Measurements from ENCODE around the gene CCDC88C. TPM values are rescaled to one million over a fixed set of nuclear protein-coding genes. Genes with fewer than 3 reads are reported as not detected.

The CCDC88C gene
- total RNA-seq, 3 donors from 2014 or later, result 50.3 to 60.2 (median 58.2) TPM

GRCh38 chr14:91297081-91297711, 120.4 kb downstream of the CCDC88C start:
- ATAC-seq (no peak), DNase-seq (no peak)
- Mint-ChIP-seq H3K4me1 (ENCODE audit: low read depth) (peaks cover 28% of the 10 kb centered on the region), H3K9me3 (no peaks in the 10 kb centered on the region), H3K36me3 (ENCODE audit: insufficient read depth) (peaks cover 55% of the 10 kb centered on the region), H3K27me3 (ENCODE audit: low read depth) (no peaks in the 10 kb centered on the region), H3K4me3 (no peak overlapping the region)

DNA sequence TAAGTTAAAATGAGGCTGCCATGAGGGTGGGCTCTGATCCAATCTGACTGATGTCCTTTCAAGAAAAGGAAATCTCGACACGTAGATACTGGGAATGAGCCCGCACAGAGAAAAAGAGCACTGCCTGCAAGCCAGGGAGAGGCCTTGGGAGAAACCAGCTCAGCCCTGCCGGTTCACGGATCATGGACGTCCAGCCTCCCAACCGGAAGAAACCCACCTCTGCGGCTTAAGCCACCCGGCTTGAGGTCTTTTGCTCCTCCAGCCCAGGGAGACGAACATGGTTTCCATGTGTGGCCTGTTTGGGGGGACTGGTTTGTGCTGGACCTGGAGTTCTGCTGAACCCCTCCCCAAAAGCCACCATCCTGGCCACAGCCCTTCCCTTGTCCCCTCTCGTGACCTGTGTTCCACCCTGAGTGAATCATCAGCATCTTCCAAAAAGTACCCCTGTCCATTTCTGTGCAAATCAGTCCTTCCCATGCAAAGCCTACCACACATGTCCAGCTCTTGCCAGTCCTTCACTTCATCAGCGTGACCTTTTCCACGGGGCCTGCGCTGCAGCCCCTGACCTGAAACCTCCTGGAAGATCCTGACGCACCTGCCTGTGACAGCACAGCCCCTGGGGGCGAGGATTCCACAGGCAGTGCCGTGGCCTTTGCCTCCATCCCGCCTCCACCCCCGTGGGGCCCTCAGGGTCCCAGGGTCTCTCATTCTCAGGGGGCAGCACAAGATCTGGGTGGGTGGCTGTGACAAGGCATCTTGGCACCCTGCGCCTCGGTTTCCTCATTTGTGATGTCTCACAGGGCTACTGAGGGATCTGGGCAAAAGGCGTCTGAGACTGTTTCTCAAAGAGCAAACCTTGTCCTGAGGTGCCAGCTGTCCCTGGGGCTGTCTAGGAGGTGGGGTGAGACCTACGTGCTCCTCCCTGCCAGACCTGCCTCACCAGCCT, 121.5 kb downstream of the CCDC88C start:
- no peaks in the 10 kb centered on the region for H3K9me3 Mint-ChIP-seq
- no peak for ATAC-seq
- H3K27me3 Mint-ChIP-seq (ENCODE audit: low read depth), result no peaks in the 10 kb centered on the region
- no peak for DNase-seq
- peaks cover 18% of the 10 kb centered on the region for H3K4me1 Mint-ChIP-seq (ENCODE audit: low read depth)
- peaks cover 47% of the 10 kb centered on the region for H3K36me3 Mint-ChIP-seq (ENCODE audit: insufficient read depth)
- H3K4me3 Mint-ChIP-seq, result no peak overlapping the region

- Mint-ChIP-seq H3K9me3 (no peaks in the 10 kb centered on the region), H3K4me3 (no peak overlapping the region), H3K4me1 (ENCODE audit: low read depth) (peaks cover 12% of the 10 kb centered on the region), H3K36me3 (ENCODE audit: insufficient read depth) (peaks cover 40% of the 10 kb centered on the region), H3K27me3 (ENCODE audit: low read depth) (no peaks in the 10 kb centered on the region)
- no peak for ATAC-seq
- DNase-seq, result no peak
Observed at GRCh38 chr14:91295276-91295845, 122.3 kb downstream of the CCDC88C start.

DNA sequence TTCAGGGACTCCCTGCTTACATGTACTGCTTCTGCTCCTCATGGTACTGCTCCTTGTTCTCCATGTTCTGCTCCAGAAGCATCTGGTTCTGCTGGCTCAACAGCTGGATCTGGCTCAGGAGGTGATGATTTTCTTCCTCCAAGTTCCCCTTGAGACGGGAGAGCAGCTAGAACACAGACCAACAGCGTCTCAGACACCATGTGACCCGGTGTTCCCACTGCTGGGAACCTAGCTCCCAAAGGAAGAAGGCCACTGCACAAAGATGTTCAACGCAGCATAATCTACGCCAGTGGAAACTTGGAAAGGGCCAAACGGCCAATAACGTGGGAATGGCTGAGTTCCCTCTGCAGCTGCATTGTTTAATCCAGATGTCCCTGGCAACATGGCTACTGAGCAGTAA, 123.5 kb downstream of the CCDC88C start:
- DNase-seq, result no peak
- Mint-ChIP-seq H3K4me1 (ENCODE audit: low read depth) (peaks cover 7% of the 10 kb centered on the region), H3K27me3 (ENCODE audit: low read depth) (no peaks in the 10 kb centered on the region), H3K4me3 (no peak overlapping the region), H3K36me3 (ENCODE audit: insufficient read depth) (peaks cover 40% of the 10 kb centered on the region), H3K9me3 (no peaks in the 10 kb centered on the region)
- no peak for ATAC-seq

GRCh38 chr14:91293281-91293680, 124.3 kb downstream of the CCDC88C start:
- peaks cover 37% of the 10 kb centered on the region for H3K36me3 Mint-ChIP-seq (ENCODE audit: insufficient read depth)
- H3K4me1 Mint-ChIP-seq (ENCODE audit: low read depth), result peaks cover 3% of the 10 kb centered on the region
- H3K27me3 Mint-ChIP-seq (ENCODE audit: low read depth), result no peaks in the 10 kb centered on the region
- H3K4me3 Mint-ChIP-seq, result no peak overlapping the region
- DNase-seq (no peak), ATAC-seq (no peak)
- no peaks in the 10 kb centered on the region for H3K9me3 Mint-ChIP-seq

GRCh38 chr14:91292491-91292890, 125.1 kb downstream of the CCDC88C start:
- Mint-ChIP-seq H3K36me3 (ENCODE audit: insufficient read depth) (peaks cover 40% of the 10 kb centered on the region), H3K9me3 (no peaks in the 10 kb centered on the region), H3K4me1 (ENCODE audit: low read depth) (peaks cover 3% of the 10 kb centered on the region), H3K4me3 (no peak overlapping the region), H3K27me3 (ENCODE audit: low read depth) (no peaks in the 10 kb centered on the region)
- no peak for ATAC-seq
- no peak for DNase-seq

- Mint-ChIP-seq H3K4me3 (no peak overlapping the region), H3K36me3 (ENCODE audit: insufficient read depth) (peaks cover 40% of the 10 kb centered on the region), H3K27me3 (ENCODE audit: low read depth) (no peaks in the 10 kb centered on the region), H3K9me3 (no peaks in the 10 kb centered on the region), H3K4me1 (ENCODE audit: low read depth) (peaks cover 3% of the 10 kb centered on the region)
- DNase-seq, result no peak
- ATAC-seq, result no peak
Observed at GRCh38 chr14:91291786-91292405, 125.7 kb downstream of the CCDC88C start.

DNA sequence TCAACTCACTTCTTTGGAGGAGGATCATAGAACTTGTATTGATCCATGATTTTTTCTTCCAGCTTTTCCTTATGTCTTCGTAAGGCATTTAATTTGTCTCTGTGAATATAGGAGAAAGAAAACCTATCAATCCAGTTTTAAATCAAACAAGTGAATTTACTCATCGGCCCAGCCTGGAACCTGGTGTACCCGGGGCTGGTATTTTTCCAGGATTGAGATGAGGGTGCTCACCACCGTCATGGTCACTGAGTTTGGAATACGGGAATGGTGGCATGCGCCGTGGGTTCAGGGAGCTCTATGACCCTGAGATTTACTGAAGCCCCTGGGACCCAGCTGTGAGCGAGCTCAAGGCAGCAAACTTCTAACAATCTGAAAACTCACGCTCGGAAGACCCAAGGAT, 126.6 kb downstream of the CCDC88C start:
- ATAC-seq, result no peak
- H3K36me3 Mint-ChIP-seq (ENCODE audit: insufficient read depth), result peaks cover 38% of the 10 kb centered on the region
- H3K9me3 Mint-ChIP-seq, result no peaks in the 10 kb centered on the region
- H3K4me3 Mint-ChIP-seq, result no peak overlapping the region
- peaks cover 9% of the 10 kb centered on the region for H3K4me1 Mint-ChIP-seq (ENCODE audit: low read depth)
- H3K27me3 Mint-ChIP-seq (ENCODE audit: low read depth), result no peaks in the 10 kb centered on the region
- no peak for DNase-seq

GRCh38 chr14:91289464-91289863, 128.2 kb downstream of the CCDC88C start:
- no peak for DNase-seq
- H3K27me3 Mint-ChIP-seq (ENCODE audit: low read depth), result no peaks in the 10 kb centered on the region
- H3K4me1 Mint-ChIP-seq (ENCODE audit: low read depth), result peaks cover 15% of the 10 kb centered on the region
- peaks cover 49% of the 10 kb centered on the region for H3K36me3 Mint-ChIP-seq (ENCODE audit: insufficient read depth)
- no peaks in the 10 kb centered on the region for H3K9me3 Mint-ChIP-seq
- no peak for ATAC-seq
- no peak overlapping the region for H3K4me3 Mint-ChIP-seq

- Mint-ChIP-seq H3K4me3 (no peak overlapping the region), H3K9me3 (no peaks in the 10 kb centered on the region), H3K4me1 (ENCODE audit: low read depth) (peaks cover 15% of the 10 kb centered on the region), H3K27me3 (ENCODE audit: low read depth) (no peaks in the 10 kb centered on the region), H3K36me3 (ENCODE audit: insufficient read depth) (peaks cover 49% of the 10 kb centered on the region)
- DNase-seq (no peak), ATAC-seq (no peak)
Observed at GRCh38 chr14:91288876-91289275, 128.7 kb downstream of the CCDC88C start.

DNA sequence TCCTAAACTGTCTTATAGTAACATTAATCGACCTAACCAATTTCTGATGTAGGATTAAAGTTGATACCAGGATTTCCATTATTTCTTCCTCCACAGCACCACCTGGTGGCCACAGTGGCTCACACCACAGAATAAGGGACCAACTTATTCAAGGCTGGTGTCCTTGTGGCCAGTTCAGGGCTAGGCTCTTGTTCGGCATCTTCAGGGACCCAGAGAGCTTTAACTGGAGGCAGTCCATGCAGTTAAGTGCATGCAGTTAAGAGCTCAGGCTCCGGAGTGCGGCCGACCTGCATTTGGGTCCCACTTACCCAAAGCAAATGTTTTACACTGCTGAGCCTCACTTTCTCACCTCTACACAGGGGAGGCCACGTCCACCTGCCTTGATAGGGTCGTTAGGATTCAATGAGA, 131.1 kb downstream of the CCDC88C start:
- DNase-seq, result peak; percentile 85
- peak; percentile 79 to 80 for ATAC-seq
- Mint-ChIP-seq H3K4me3 (no peak overlapping the region), H3K4me1 (ENCODE audit: low read depth) (peaks cover 12% of the 10 kb centered on the region), H3K36me3 (ENCODE audit: insufficient read depth) (peaks cover 53% of the 10 kb centered on the region), H3K9me3 (no peaks in the 10 kb centered on the region), H3K27me3 (ENCODE audit: low read depth) (no peaks in the 10 kb centered on the region)

DNA sequence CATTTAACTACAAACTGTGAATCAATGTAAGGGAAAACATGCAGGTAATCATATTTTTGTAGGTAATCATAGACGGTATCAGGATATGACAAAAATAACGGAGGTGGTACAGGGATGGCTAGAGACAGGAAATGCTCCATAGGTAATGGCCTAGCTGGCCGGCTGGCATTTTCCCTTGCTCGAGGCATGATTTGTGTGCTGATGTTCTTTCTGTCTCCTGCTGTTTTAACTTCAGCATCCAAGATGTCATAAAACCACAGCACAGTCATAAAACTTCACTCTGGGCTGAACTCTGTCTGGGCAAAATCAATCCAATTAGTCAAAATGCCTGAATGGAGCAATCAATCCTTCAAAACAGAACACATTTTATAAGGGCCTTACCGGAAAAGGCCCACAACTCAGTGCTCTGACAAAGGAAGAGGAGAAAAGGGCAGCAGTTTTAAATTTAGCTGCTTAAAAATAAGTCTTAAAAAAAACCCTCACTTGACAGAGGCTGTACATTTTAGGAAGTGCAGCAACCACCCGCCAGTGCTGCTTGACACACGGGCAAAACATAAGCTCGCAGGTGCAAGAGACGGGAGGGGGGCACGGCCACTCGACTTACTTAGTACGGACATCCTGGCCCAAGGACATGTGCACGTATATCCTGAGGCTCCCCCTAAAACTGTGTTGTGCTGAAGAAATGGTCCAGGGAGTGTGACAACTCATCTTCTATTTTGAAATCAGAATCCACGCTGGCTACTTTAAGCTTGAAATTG, 132.7 kb downstream of the CCDC88C start:
- peaks cover 57% of the 10 kb centered on the region for H3K36me3 Mint-ChIP-seq (ENCODE audit: insufficient read depth)
- peaks cover 12% of the 10 kb centered on the region for H3K4me1 Mint-ChIP-seq (ENCODE audit: low read depth)
- no peaks in the 10 kb centered on the region for H3K27me3 Mint-ChIP-seq (ENCODE audit: low read depth)

GRCh38 chr14:91284146-91284790, 133.4 kb downstream of the CCDC88C start:
- H3K27me3 Mint-ChIP-seq (ENCODE audit: low read depth), result no peaks in the 10 kb centered on the region
- no peak overlapping the region for H3K4me3 Mint-ChIP-seq
- peaks cover 12% of the 10 kb centered on the region for H3K4me1 Mint-ChIP-seq (ENCODE audit: low read depth)
- DNase-seq (no peak), ATAC-seq (no peak)
- no peaks in the 10 kb centered on the region for H3K9me3 Mint-ChIP-seq
- peaks cover 58% of the 10 kb centered on the region for H3K36me3 Mint-ChIP-seq (ENCODE audit: insufficient read depth)

More for the DNA sequence above, 132.7 kb downstream of the CCDC88C start:
- Mint-ChIP-seq H3K4me3 (no peak overlapping the region), H3K9me3 (no peaks in the 10 kb centered on the region)
- DNase-seq, result no peak
- ATAC-seq, result no peak
